Chondrocyte (in vitro differentiated cells): ENCODE measurements around the gene MUC2. TPM values are rescaled to one million over a fixed set of nuclear protein-coding genes. Genes with fewer than 3 reads are reported as not detected.

Experiments
- DNase-seq: peaks from one replicate; pipeline ENCODE4 v3.0.0; 2021; ENCODE audit warnings: mixed read lengths, low spot score
- H3K27ac Mint-ChIP-seq: one replicate; pipeline ENCODE4 v1.8.0; 2021; ENCODE audit warnings: mild to moderate bottlenecking, moderate library complexity, mixed read lengths; ENCODE audit not compliant: unreplicated experiment
- H3K27me3 Mint-ChIP-seq: 2 replicates; pipeline ENCODE4 v1.8.0; 2021; ENCODE audit warnings: low read depth, mixed read lengths
- H3K36me3 Mint-ChIP-seq: 2 replicates; pipeline ENCODE4 v1.8.0; 2021; ENCODE audit warnings: low read depth, mixed read lengths
- H3K4me1 Mint-ChIP-seq: 2 replicates; pipeline ENCODE4 v1.8.0; 2021; ENCODE audit warnings: low read depth, mild to moderate bottlenecking, mixed read lengths
- H3K4me3 Mint-ChIP-seq: one replicate; pipeline ENCODE4 v1.8.0; 2021; ENCODE audit warnings: mild to moderate bottlenecking, moderate library complexity, mixed read lengths; ENCODE audit not compliant: unreplicated experiment
- H3K9me3 Mint-ChIP-seq: 2 replicates; pipeline ENCODE4 v1.8.0; 2021; ENCODE audit warnings: low read depth, mixed read lengths
- CTCF ChIP-seq: fragments of 200-600 bp; sonication (generic); IDR thresholded peaks from 2 replicates; pipeline ENCODE4 v1.5.0; 2021; ENCODE audit warnings: antibody characterized with exemption, mild to moderate bottlenecking, moderate library complexity
- total RNA-seq: library from RNA; stranded (reverse); gene quantifications from 3 replicates; pipeline ENCODE4 v1.2.1, GENCODE V29; 2021

Gene MUC2
- total RNA-seq, 1 donor from 2014 or later: not detected

- H3K4me1 Mint-ChIP-seq: peaks cover 9% of the 10 kb centered on the region
Observed at GRCh38 chr11:1064167-1064566, 10.5 kb upstream of the MUC2 start.

GRCh38 chr11:1067812-1068496 is 6.7 kb upstream of the MUC2 start:
- DNase-seq: no peak
- Mint-ChIP-seq H3K27ac (no peak overlapping the region), H3K27me3 (peaks cover 29% of the 10 kb centered on the region), H3K4me1 (no peaks in the 10 kb centered on the region), H3K9me3 (peaks cover 5% of the 10 kb centered on the region), H3K4me3 (no peak overlapping the region), H3K36me3 (no peaks in the 10 kb centered on the region)
- TF ChIP-seq CTCF: no peak

More at GRCh38 chr11:1064167-1064566, 10.5 kb upstream of the MUC2 start:
- no peak for TF ChIP-seq CTCF
- H3K4me3 Mint-ChIP-seq: no peak overlapping the region
- DNase-seq: no peak
- peaks cover 35% of the 10 kb centered on the region for H3K27me3 Mint-ChIP-seq
- H3K27ac Mint-ChIP-seq: no peak overlapping the region
- H3K36me3 Mint-ChIP-seq: peaks cover 7% of the 10 kb centered on the region
- H3K9me3 Mint-ChIP-seq: peaks cover 17% of the 10 kb centered on the region

GRCh38 chr11:1069740-1070139 is 4.9 kb upstream of the MUC2 start:
- Mint-ChIP-seq H3K27me3 (peaks cover 21% of the 10 kb centered on the region), H3K4me1 (no peaks in the 10 kb centered on the region), H3K9me3 (no peaks in the 10 kb centered on the region), H3K36me3 (no peaks in the 10 kb centered on the region), H3K4me3 (no peak overlapping the region), H3K27ac (no peak overlapping the region)
- TF ChIP-seq CTCF: no peak
- DNase-seq: no peak

DNA sequence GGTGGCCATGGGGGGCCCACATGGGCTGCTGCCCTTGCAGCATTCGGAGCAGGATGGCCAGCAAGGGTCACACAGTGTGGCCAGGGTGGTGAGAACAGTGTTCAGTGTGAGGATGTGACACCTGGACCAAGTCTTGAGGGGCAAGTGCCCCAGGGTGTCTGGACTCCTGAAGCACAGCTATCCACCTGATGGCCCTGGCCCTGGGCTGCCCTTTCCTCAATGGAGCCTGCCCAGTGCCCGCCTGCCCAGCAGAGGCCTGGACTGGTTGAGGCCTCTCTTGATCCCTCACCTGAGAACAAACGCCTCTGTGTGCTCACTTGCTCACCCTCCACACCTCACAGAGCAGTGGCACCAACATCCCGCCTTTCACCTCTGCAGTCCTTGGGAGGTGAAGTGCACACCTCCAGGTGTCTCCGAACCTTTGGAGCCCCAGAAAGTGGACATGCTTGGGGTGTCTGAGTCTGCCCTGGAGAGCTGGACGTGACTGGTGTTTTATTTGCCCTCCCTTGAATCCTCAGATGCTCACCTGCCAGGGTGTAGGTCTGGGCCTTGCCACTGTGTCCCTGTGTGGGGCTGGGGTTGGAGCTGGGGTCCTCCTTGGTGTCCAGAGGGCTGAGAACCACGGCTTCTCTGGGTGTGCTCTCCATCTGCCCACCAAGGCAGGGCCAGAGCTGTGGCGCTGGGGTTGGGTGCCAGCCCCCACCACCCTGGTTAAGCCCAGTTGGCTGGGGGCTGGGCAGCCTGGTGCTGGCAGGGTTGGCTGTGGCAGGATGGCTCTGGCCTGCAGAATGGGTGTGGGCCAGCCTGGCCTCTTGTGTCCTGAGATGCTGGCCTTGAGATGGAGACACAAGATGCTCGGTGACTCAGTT is 3.8 kb upstream of the MUC2 start:
- Mint-ChIP-seq H3K27me3 (peaks cover 20% of the 10 kb centered on the region), H3K4me3 (no peak overlapping the region), H3K4me1 (no peaks in the 10 kb centered on the region), H3K27ac (no peak overlapping the region), H3K36me3 (no peaks in the 10 kb centered on the region), H3K9me3 (no peaks in the 10 kb centered on the region)
- no peak for TF ChIP-seq CTCF
- DNase-seq: no peak

- DNase-seq: peak; percentile 84
- no peaks in the 10 kb centered on the region for H3K9me3 Mint-ChIP-seq
- no peak overlapping the region for H3K27ac Mint-ChIP-seq
- H3K36me3 Mint-ChIP-seq: no peaks in the 10 kb centered on the region
- no peak for TF ChIP-seq CTCF
- no peaks in the 10 kb centered on the region for H3K4me1 Mint-ChIP-seq
- peaks cover 17% of the 10 kb centered on the region for H3K27me3 Mint-ChIP-seq
- H3K4me3 Mint-ChIP-seq: no peak overlapping the region
Observed at GRCh38 chr11:1071571-1072115, 3.0 kb upstream of the MUC2 start.
